ENCODE measurements around the gene COL15A1. TPM values are rescaled to one million over a fixed set of nuclear protein-coding genes. Genes with fewer than 3 reads are reported as not detected.

Gene COL15A1
- total RNA-seq, 6 experiments from 2014 or later: 0.07 to 0.58 (median 0.11) TPM; not detected in 2

- no peak for ATAC-seq
- no peaks in the 10 kb centered on the region for H3K27me3 ChIP-seq
- WGBS (ENCODE audit: insufficient coverage, low coverage, low lambda C conversion rate, missing lambda C conversion rate): 80% methylated on average over 9 of the region's 22 CpGs
- no peaks in the 10 kb centered on the region for H3K36me3 ChIP-seq
- H3K9me3 ChIP-seq: no peaks in the 10 kb centered on the region
- no peak for DNase-seq
- H3K4me3 ChIP-seq: no peak overlapping the region
- intact Hi-C loops (cut with DNase I): no loop called here
- TF ChIP-seq POLR2A (IDR thresholded peaks at IDR 0.05) (no peak), CTCF (IDR thresholded peaks at IDR 0.05) (no peak)
- H3K4me1 ChIP-seq: no peaks in the 10 kb centered on the region
- H3K27ac ChIP-seq: no peak overlapping the region
Observed at GRCh38 chr9:98985596-98985995, 41.9 kb downstream of the COL15A1 start.

GRCh38 chr9:98986866-98987651 lies 43.4 kb downstream of the COL15A1 start:
- DNase-seq (no peak), ATAC-seq (no peak)
- Histone ChIP-seq H3K9me3 (no peaks in the 10 kb centered on the region), H3K27ac (no peak overlapping the region), H3K4me3 (no peak overlapping the region), H3K4me1 (no peaks in the 10 kb centered on the region), H3K36me3 (no peaks in the 10 kb centered on the region), H3K27me3 (no peaks in the 10 kb centered on the region)
- TF ChIP-seq CTCF (IDR thresholded peaks at IDR 0.05) (no peak), POLR2A (IDR thresholded peaks at IDR 0.05) (no peak)
- intact Hi-C loops (cut with DNase I): no loop called here
- 76% methylated on average over 10 of the region's 18 CpGs for WGBS (ENCODE audit: insufficient coverage, low coverage, low lambda C conversion rate, missing lambda C conversion rate)

- WGBS (ENCODE audit: insufficient coverage, low coverage, low lambda C conversion rate, missing lambda C conversion rate): 66% methylated on average over 10 of the region's 13 CpGs
- H3K4me3 ChIP-seq: no peak overlapping the region
- no peak for DNase-seq
- H3K27me3 ChIP-seq: no peaks in the 10 kb centered on the region
- peak in 1 of 4 donors; percentile 25 for ATAC-seq
- no peak overlapping the region for H3K27ac ChIP-seq
- H3K9me3 ChIP-seq: no peaks in the 10 kb centered on the region
- no peak for TF ChIP-seq POLR2A (IDR thresholded peaks at IDR 0.05)
- TF ChIP-seq CTCF (IDR thresholded peaks at IDR 0.05): no peak
- intact Hi-C loops (cut with DNase I): no loop called here
- H3K4me1 ChIP-seq: no peaks in the 10 kb centered on the region
- no peaks in the 10 kb centered on the region for H3K36me3 ChIP-seq
Observed at GRCh38 chr9:98989036-98990000, 45.6 kb downstream of the COL15A1 start.

- no peaks in the 10 kb centered on the region for H3K9me3 ChIP-seq
- H3K27ac ChIP-seq: no peak overlapping the region
- H3K4me1 ChIP-seq: no peaks in the 10 kb centered on the region
- no peaks in the 10 kb centered on the region for H3K27me3 ChIP-seq
- WGBS (ENCODE audit: insufficient coverage, low coverage, low lambda C conversion rate, missing lambda C conversion rate): 72% methylated on average over 4 of the region's 8 CpGs
- intact Hi-C loops (cut with DNase I): loop anchor here (10.0 kb wide), 2 partner anchors 126 to 136 kb away; no protein-coding TSS in a partner anchor
- no peak for ATAC-seq
- H3K4me3 ChIP-seq: no peak overlapping the region
- H3K36me3 ChIP-seq: no peaks in the 10 kb centered on the region
- TF ChIP-seq CTCF (IDR thresholded peaks at IDR 0.05) (no peak), POLR2A (IDR thresholded peaks at IDR 0.05) (no peak)
- no peak for DNase-seq
Observed at GRCh38 chr9:98990181-98990870, 46.6 kb downstream of the COL15A1 start.
